Measurements from ENCODE around the gene CD52.
"Not testable (repeated sequence)": the region's sequence is repeated elsewhere in the genome, so short reads cannot be mapped to it uniquely, and the experiment has no call there.

Gene CD52

GRCh38 chr1:26284597-26285347, 33.0 kb upstream of the CD52 start:
- peak; percentile 93 to 95 for DNase-seq (ENCODE audit: low read depth in 2 of 2)

- DNase-seq (ENCODE audit: low read depth in 2 of 2), result peak in 1 of 2 donors; percentile 45
These were observed 32.2 kb upstream of the CD52 start for GRCh38 chr1:26285366-26286063.

GRCh38 chr1:26286064-26286416, 31.7 kb upstream of the CD52 start:
- no peak for DNase-seq (ENCODE audit: low read depth in 2 of 2)

- peak; percentile 58 to 64 for DNase-seq (ENCODE audit: low read depth in 2 of 2)
These were observed 30.6 kb upstream of the CD52 start for GRCh38 chr1:26287033-26287711.

GRCh38 chr1:26287811-26288210, 29.9 kb upstream of the CD52 start:
- DNase-seq (ENCODE audit: low read depth in 2 of 2), result no peak

GRCh38 chr1:26288311-26288941, 29.3 kb upstream of the CD52 start:
- peak; percentile 46 to 61 for DNase-seq (ENCODE audit: low read depth in 2 of 2)

- DNase-seq (ENCODE audit: low read depth in 2 of 2), result no peak
These were observed 28.3 kb upstream of the CD52 start for GRCh38 chr1:26289158-26290059.

GRCh38 chr1:26290122-26290881, 27.5 kb upstream of the CD52 start:
- DNase-seq (ENCODE audit: low read depth in 2 of 2), result no peak

- DNase-seq (ENCODE audit: low read depth in 2 of 2), result no peak
These were observed 26.9 kb upstream of the CD52 start for GRCh38 chr1:26290882-26291261.

- no peak for DNase-seq (ENCODE audit: low read depth in 2 of 2)
These were observed 26.3 kb upstream of the CD52 start for GRCh38 chr1:26291433-26291832.

GRCh38 chr1:26291939-26292338, 25.8 kb upstream of the CD52 start:
- no peak for DNase-seq (ENCODE audit: low read depth in 2 of 2)

- DNase-seq (ENCODE audit: low read depth in 2 of 2), result not testable (repeated sequence)
These were observed 25.0 kb upstream of the CD52 start for GRCh38 chr1:26292735-26293134.

- no peak for DNase-seq (ENCODE audit: low read depth in 2 of 2)
These were observed 23.8 kb upstream of the CD52 start for GRCh38 chr1:26293911-26294463.

GRCh38 chr1:26295194-26296138, 22.3 kb upstream of the CD52 start:
- no peak for DNase-seq (ENCODE audit: low read depth in 2 of 2)

- DNase-seq (ENCODE audit: low read depth in 2 of 2), result no peak
These were observed 21.3 kb upstream of the CD52 start for GRCh38 chr1:26296340-26297056.

- no peak for DNase-seq (ENCODE audit: low read depth in 2 of 2)
These were observed 20.5 kb upstream of the CD52 start for GRCh38 chr1:26297057-26297790.

- no peak for DNase-seq (ENCODE audit: low read depth in 2 of 2)
These were observed 20.0 kb upstream of the CD52 start for GRCh38 chr1:26297791-26298124.

Data from stimulated activated CD8-positive, alpha-beta memory T cell treated with anti-CD3 and anti-CD28 coated beads, Interleukin-15, amount 100 ng/mL, for 48 hours (primary cell).